Cardiac muscle cell (in vitro differentiated cells and primary cell): ENCODE data around the gene TMEM94. TPM values are rescaled to one million over a fixed set of nuclear protein-coding genes. Genes with fewer than 3 reads are reported as not detected.

Experiments used
- DNase-seq, 2 donors: peaks; one replicate each; pipeline versions ENCODE4 v3.0.0 to v3.0.0-alpha.2; 2010 to 2017; ENCODE audit warnings: low read depth in 1 of 2, low spot score in 1 of 2
- H3K27ac ChIP-seq: fragments of 200-600 bp; sonication (generic); 2 replicates; pipeline ENCODE4 v1.5.1; 2016
- H3K27me3 ChIP-seq: fragments of 200-600 bp; sonication (generic); 2 replicates; pipeline ENCODE4 v1.6.0; 2016; ENCODE audit warnings: control low read depth
- H3K36me3 ChIP-seq: fragments of 200-600 bp; sonication (generic); 2 replicates; pipeline ENCODE4 v1.5.1; 2016; ENCODE audit warnings: control low read depth
- H3K4me1 ChIP-seq: fragments of 200-600 bp; sonication (generic); 2 replicates; pipeline ENCODE4 v1.8.1; 2017; ENCODE audit warnings: low read depth, mild to moderate bottlenecking, mixed run types
- H3K4me3 ChIP-seq: fragments of 200-600 bp; sonication (generic); 2 replicates; pipeline ENCODE4 v1.5.1; 2016; ENCODE audit warnings: mild to moderate bottlenecking
- H3K9me3 ChIP-seq: fragments of 200-600 bp; sonication (generic); 2 replicates; pipeline ENCODE4 v1.5.1; 2017; ENCODE audit warnings: low read depth, mild to moderate bottlenecking, control low read depth
- CTCF ChIP-seq: IDR thresholded peaks from 2 replicates; pipeline ENCODE4 v1.5.1; 2012; ENCODE audit warnings: low read depth, mild to moderate bottlenecking, low read length
- polyA plus RNA-seq: library from polyadenylated mRNA; unstranded; fragments of >200 nt; fragmentation: Nextera tagmentation; extraction: Ambion mirVana; gene quantifications from 2 replicates; pipeline ENCODE4 v1.2.1, GENCODE V29; 2016
- total RNA-seq: library from RNA; depleted of rRNA; stranded (reverse); fragments of >200 nt; gene quantifications from 2 replicates; pipeline ENCODE4 v1.2.3, GENCODE V29; 2016

TMEM94 gene
- total and polyA plus RNA-seq, 2 experiments from 2014 or later = 74.2 to 105 TPM

- H3K9me3 ChIP-seq = no peaks in the 10 kb centered on the region
- no peaks in the 10 kb centered on the region for H3K36me3 ChIP-seq
- H3K27ac ChIP-seq = no peak overlapping the region
- TF ChIP-seq CTCF = no peak
- H3K4me3 ChIP-seq = no peak overlapping the region
- H3K4me1 ChIP-seq = peaks cover 30% of the 10 kb centered on the region
- no peaks in the 10 kb centered on the region for H3K27me3 ChIP-seq
- no peak for DNase-seq
These were observed 15.7 kb downstream of the TMEM94 start for GRCh38 chr17:75472119-75472518.

GRCh38 chr17:75473246-75473645 is 16.8 kb downstream of the TMEM94 start:
- Histone ChIP-seq H3K36me3 (no peaks in the 10 kb centered on the region), H3K9me3 (no peaks in the 10 kb centered on the region), H3K4me1 (peaks cover 35% of the 10 kb centered on the region), H3K27me3 (no peaks in the 10 kb centered on the region), H3K4me3 (no peak overlapping the region), H3K27ac (no peak overlapping the region)
- peak in 1 of 2 donors; percentile 35 for DNase-seq
- no peak for TF ChIP-seq CTCF

GRCh38 chr17:75474736-75475135 is 18.3 kb downstream of the TMEM94 start:
- Histone ChIP-seq H3K36me3 (no peaks in the 10 kb centered on the region), H3K27me3 (no peaks in the 10 kb centered on the region), H3K4me3 (no peak overlapping the region), H3K27ac (peak overlapping the region; percentile 89), H3K9me3 (no peaks in the 10 kb centered on the region), H3K4me1 (peaks cover 43% of the 10 kb centered on the region)
- no peak for TF ChIP-seq CTCF
- no peak for DNase-seq

GRCh38 chr17:75475144-75475835 is 18.9 kb downstream of the TMEM94 start:
- Histone ChIP-seq H3K27me3 (no peaks in the 10 kb centered on the region), H3K27ac (peak overlapping the region; percentile 89), H3K36me3 (no peaks in the 10 kb centered on the region), H3K4me1 (peaks cover 43% of the 10 kb centered on the region), H3K9me3 (no peaks in the 10 kb centered on the region), H3K4me3 (no peak overlapping the region)
- TF ChIP-seq CTCF = no peak
- no peak for DNase-seq

- H3K4me3 ChIP-seq = no peak overlapping the region
- no peaks in the 10 kb centered on the region for H3K9me3 ChIP-seq
- no peaks in the 10 kb centered on the region for H3K36me3 ChIP-seq
- peaks cover 43% of the 10 kb centered on the region for H3K4me1 ChIP-seq
- TF ChIP-seq CTCF = no peak
- peak; percentile 58 to 62 for DNase-seq
- peak overlapping the region; percentile 89 for H3K27ac ChIP-seq
- H3K27me3 ChIP-seq = no peaks in the 10 kb centered on the region
These were observed 19.4 kb downstream of the TMEM94 start for GRCh38 chr17:75475851-75476250.
